K562 (cell line): Measurements from ENCODE around the gene C16orf78. TPM values are rescaled to one million over a fixed set of nuclear protein-coding genes. Genes with fewer than 3 reads are reported as not detected.

ENCODE experiments used
- ATAC-seq: fragments of 200-7000 bp; cut with Tn5 transposase; 3 replicates; pipeline ENCODE4 v1.9.1; 2020; ENCODE audit warnings: moderate library complexity
- BruUV-seq: library from RNA; stranded (reverse); fragments of 400-500 nt; replicated peaks from 2 replicates; lab custom pipeline; 2021; lab: Mats Ljungman, UMichigan
- CTCF ChIA-PET: fragments of 300-600 bp; formaldehyde crosslinking; extraction: SDS; loops from one replicate; lab custom pipeline; 2021; ENCODE audit warnings: low intra/inter-chr PET ratio; lab: Yijun Ruan, JAX
- POLR2A ChIA-PET: fragments of 300-600, 350-650 bp; sonication (Branson Sonifier 250); formaldehyde crosslinking; extraction: SDS; loops from one replicate; lab custom pipeline; 2021; ENCODE audit warnings: antibody characterized with exemption, inconsistent platforms; lab: Yijun Ruan, JAX
- DNase-seq, 4 experiments: peaks; one replicate each; pipeline versions ENCODE4 v3.0.0 to v3.0.0-alpha.2; 2011 to 2018; ENCODE audit warnings: low spot score in 3 of 4, mixed read lengths in 3 of 4; ENCODE audit errors: extremely low read depth in 1 of 4
- FAIRE-seq: peaks from 2 replicates; lab custom pipeline; 2011; peaks lifted over from hg19 to GRCh38; lab: Jason Lieb, UNC
- H2AFZ ChIP-seq: 2 replicates; pipeline ENCODE4 v1.6.0; 2011; ENCODE audit warnings: low read depth, low read length, control low read depth, inconsistent platforms
- H3K27ac ChIP-seq: fragments of 200-600 bp; 3 replicates; pipeline ENCODE4 v1.8.0; 2011; ENCODE audit warnings: low read depth, mild to moderate bottlenecking, control low read depth, inconsistent platforms, low read length, moderate library complexity, mixed read lengths; ENCODE audit errors: extremely low read depth
- H3K27me3 ChIP-seq, 2 experiments: fragments of 300-600 bp in 1 of 2; 2 replicates in 1 of 2; 3 replicates in 1 of 2; pipeline versions ENCODE4 v1.6.0 to v1.8.0; 2011; ENCODE audit warnings: inconsistent platforms in 2 of 2, low read length in 2 of 2, mild to moderate bottlenecking in 1 of 2, mixed read lengths in 1 of 2, moderate library complexity in 1 of 2; ENCODE audit not compliant: control insufficient read depth in 2 of 2, insufficient read depth in 2 of 2
- H3K36me3 ChIP-seq: fragments of 300-600 bp; 3 replicates; pipeline ENCODE4 v1.8.0; 2011; ENCODE audit warnings: mild to moderate bottlenecking, low read length, inconsistent platforms; ENCODE audit not compliant: control insufficient read depth, insufficient read depth
- H3K4me1 ChIP-seq, 2 experiments: fragments of 200-600 bp in 1 of 2; replicated peaks in 1 of 2; 2 replicates in 1 of 2; 3 replicates in 1 of 2; pipeline versions ENCODE4 v1.5.1 to v1.8.0; 2011; ENCODE audit warnings: inconsistent platforms in 2 of 2, low read length in 2 of 2, mild to moderate bottlenecking in 1 of 2, mixed read lengths in 1 of 2, moderate library complexity in 1 of 2; ENCODE audit not compliant: control insufficient read depth in 2 of 2, insufficient read depth in 2 of 2
- H3K4me2 ChIP-seq: 2 replicates; pipeline ENCODE4 v1.6.1; 2011; ENCODE audit warnings: low read length, control low read depth, inconsistent platforms, mixed read lengths; ENCODE audit not compliant: insufficient read depth
- H3K4me3 ChIP-seq: fragments of 200-600 bp; sonication (generic), shearing (Covaris generic); 2 replicates; pipeline ENCODE4 v1.5.1; 2016; ENCODE audit warnings: control low read depth, inconsistent platforms
- H3K79me2 ChIP-seq: fragments of 200-600 bp; 3 replicates; pipeline ENCODE4 v1.8.0; 2011; ENCODE audit warnings: low read length, inconsistent platforms; ENCODE audit not compliant: control insufficient read depth, insufficient read depth
- H3K9ac ChIP-seq, 2 experiments: 2 replicates each; pipeline versions ENCODE4 v1.6.0 to v1.6.1; 2011; ENCODE audit warnings: low read depth in 2 of 2, low read length in 2 of 2, control low read depth in 1 of 2, inconsistent platforms in 1 of 2, mild to moderate bottlenecking in 1 of 2, mixed read lengths in 1 of 2; ENCODE audit not compliant: insufficient read depth in 1 of 2
- H3K9me1 ChIP-seq: one replicate; pipeline ENCODE4 v1.6.0; 2011; ENCODE audit warnings: inconsistent platforms, mild to moderate bottlenecking, low read length, moderate library complexity; ENCODE audit not compliant: control insufficient read depth, insufficient read depth
- H3K9me3 ChIP-seq: replicated peaks from 2 replicates; pipeline ENCODE4 v1.5.1; 2011; ENCODE audit warnings: low read depth, low read length, inconsistent platforms; ENCODE audit not compliant: control insufficient read depth, insufficient read depth
- H4K20me1 ChIP-seq: replicated peaks from 2 replicates; pipeline ENCODE4 v1.6.1; 2011; ENCODE audit warnings: low read length, inconsistent platforms, mixed read lengths; ENCODE audit not compliant: control insufficient read depth, insufficient read depth
- ATF1 ChIP-seq, 2 experiments: fragments of 450-650 bp in 1 of 2; IDR thresholded peaks; 2 replicates each; pipeline ENCODE4 v1.6.1; 2016; ENCODE audit warnings: missing compliant biosample characterization in 1 of 2, missing genetic modification characterization in 1 of 2
- CEBPG ChIP-seq, 3 experiments: fragments of 200-800 bp in 1 of 3; sonication (Bioruptor generic) in 1 of 3; sonication (generic) in 1 of 3; formaldehyde crosslinking in 1 of 3; IDR thresholded peaks in 2 of 3; conservative IDR thresholded peaks in 1 of 3; 2 replicates each; pipeline versions ENCODE4 v1.6.1 to v1.8.0; 2016 to 2022; ENCODE audit warnings: missing compliant biosample characterization in 2 of 3, missing genetic modification characterization in 2 of 3, mild to moderate bottlenecking in 1 of 3, missing genetic modification reagents in 1 of 3
- ELK1 ChIP-seq: sonication (generic); formaldehyde crosslinking; IDR thresholded peaks from 2 replicates; pipeline ENCODE4 v1.8.1; 2022; ENCODE audit warnings: missing genetic modification reagents
- MTA1 ChIP-seq: fragments of 450-650 bp; IDR thresholded peaks from 2 replicates; pipeline ENCODE4 v1.6.1; 2017; ENCODE audit warnings: borderline replicate concordance
- NEUROD1 ChIP-seq: fragments of 150-350 bp; IDR thresholded peaks from 2 replicates; pipeline ENCODE4 v1.6.1; 2014; ENCODE audit warnings: borderline replicate concordance, low read length, low read depth; ENCODE audit not compliant: partially characterized antibody
- PREB ChIP-seq: sonication (generic); formaldehyde crosslinking; IDR thresholded peaks from 2 replicates; pipeline ENCODE4 v1.8.1; 2023; ENCODE audit warnings: mild to moderate bottlenecking, missing genetic modification reagents
- YBX1 ChIP-seq: fragments of 450-650 bp; IDR thresholded peaks from 2 replicates; pipeline ENCODE4 v1.7.1; 2016; ENCODE audit warnings: mild to moderate bottlenecking
- ZNF407 ChIP-seq: fragments of 450-650 bp; IDR thresholded peaks from 2 replicates; pipeline ENCODE4 v1.6.1; 2016; ENCODE audit warnings: low read depth
- WGBS: fragments of 100-300 bp; shearing (Covaris generic); methylation state at CpG from one replicate; pipeline ENCODE4 v1.1.6; 2016; ENCODE audit warnings: low coverage, mixed read lengths; ENCODE audit not compliant: insufficient coverage; ENCODE audit errors: missing lambda C conversion rate; 5-methylcytosine and 5-hydroxymethylcytosine counted together
- in situ Hi-C: fragments of 300-500 bp; cut with MboI; formaldehyde crosslinking; loops from 4 replicates; pipeline ENCODE4 v1.15.0; 2018; ENCODE audit warnings: inconsistent platforms, mixed read lengths
- intact Hi-C: fragments of 100-400 bp; cut with micrococcal nuclease; formaldehyde crosslinking; loops from 2 replicates; pipeline ENCODE4 v1.14.2; 2022
- polyA plus RNA-seq, 8 experiments: library from polyadenylated mRNA; depleted of rRNA in 4 of 8; stranded (reverse) in 5 of 8; unstranded in 3 of 8; fragments of >200 nt; fragmentation: Nextera tagmentation in 2 of 8; fragmentation: Illumina TruSeq in 1 of 8; extraction: Ambion mirVana in 2 of 8; extraction: Trizol in 1 of 8; gene quantifications; 2 replicates each; pipeline versions ENCODE4 v1.2.1 to v1.2.3, GENCODE V29; 2011 to 2014; ENCODE audit warnings: inconsistent platforms in 1 of 8, missing spikeins in 1 of 8
- total RNA-seq, 7 experiments: library from RNA; depleted of rRNA in 6 of 7; stranded (reverse); fragments of >200 nt in 6 of 7; fragmentation: Illumina TruSeq in 2 of 7; extraction: Trizol in 2 of 7; gene quantifications; 2 replicates each; pipeline versions ENCODE4 v1.2.1 to v1.2.3, GENCODE V29; 2011 to 2021; ENCODE audit warnings: low replicate concordance in 1 of 7
- TF ChIP-seq, protein P1 (sequence below): sonication (generic); formaldehyde crosslinking; IDR thresholded peaks from 2 replicates; pipeline ENCODE4 v1.8.1; 2023; ENCODE audit warnings: mild to moderate bottlenecking, missing genetic modification reagents

The C16orf78 gene
- total and polyA plus RNA-seq, 9 of the 15 experiments (the other 6 are each of a cell fraction or from before 2014, with no cell fraction given): not detected

GRCh38 chr16:49340466-49340865, 33.1 kb upstream of the C16orf78 start:
- FAIRE-seq (no peak), ATAC-seq (no peak), DNase-seq (no peak)
- Histone ChIP-seq H3K4me2 (no peak overlapping the region), H3K27me3 (peaks cover 0 to 4% of the 10 kb centered on the region in 2 experiments; a peak in 1 of 5 replicates), H3K27ac (no peak overlapping the region), H3K4me1 (no peaks in the 10 kb centered on the region; a peak in 1 of 5 replicates), H3K9ac (no peak overlapping the region), H4K20me1 (no peaks in the 10 kb centered on the region; the same call in 1 of the 2 replicates), H3K9me1 (no peaks in the 10 kb centered on the region), H2AFZ (no peak overlapping the region), H3K79me2 (no peaks in the 10 kb centered on the region), H3K9me3 (no peaks in the 10 kb centered on the region), H3K36me3 (no peaks in the 10 kb centered on the region), H3K4me3 (no peak overlapping the region)
- BruUV-seq: no TSS peak
- ChIA-PET CTCF (no interaction called here), POLR2A (no interaction called here)
- WGBS: 1% methylated on average over 9 of the region's 9 CpGs
- in situ Hi-C loops (loop anchor here (10.0 kb wide), 1 partner anchor 646 kb away; no protein-coding TSS in a partner anchor), intact Hi-C loops (no loop called here)
- TF ChIP-seq MTA1 (no peak), ATF1 (CRISPR knock-in tag; IDR thresholded peaks at IDR 0.05) (no peak), ATF1 (tag; IDR thresholded peaks at IDR 0.05) (no peak), ELK1 (CRISPR knock-in tag) (no peak), CEBPG (CRISPR knock-in tag; IDR thresholded peaks at IDR 0.05) (no peak), CEBPG (tag; conservative IDR thresholded peaks at IDR 0.05 in 1 of 2, IDR thresholded peaks at IDR 0.05 in 1 of 2) (no peak), ZNF407 (no peak), YBX1 (no peak), NEUROD1 (no peak), PREB (CRISPR knock-in tag) (no peak)
- TF ChIP-seq, protein P1, sequence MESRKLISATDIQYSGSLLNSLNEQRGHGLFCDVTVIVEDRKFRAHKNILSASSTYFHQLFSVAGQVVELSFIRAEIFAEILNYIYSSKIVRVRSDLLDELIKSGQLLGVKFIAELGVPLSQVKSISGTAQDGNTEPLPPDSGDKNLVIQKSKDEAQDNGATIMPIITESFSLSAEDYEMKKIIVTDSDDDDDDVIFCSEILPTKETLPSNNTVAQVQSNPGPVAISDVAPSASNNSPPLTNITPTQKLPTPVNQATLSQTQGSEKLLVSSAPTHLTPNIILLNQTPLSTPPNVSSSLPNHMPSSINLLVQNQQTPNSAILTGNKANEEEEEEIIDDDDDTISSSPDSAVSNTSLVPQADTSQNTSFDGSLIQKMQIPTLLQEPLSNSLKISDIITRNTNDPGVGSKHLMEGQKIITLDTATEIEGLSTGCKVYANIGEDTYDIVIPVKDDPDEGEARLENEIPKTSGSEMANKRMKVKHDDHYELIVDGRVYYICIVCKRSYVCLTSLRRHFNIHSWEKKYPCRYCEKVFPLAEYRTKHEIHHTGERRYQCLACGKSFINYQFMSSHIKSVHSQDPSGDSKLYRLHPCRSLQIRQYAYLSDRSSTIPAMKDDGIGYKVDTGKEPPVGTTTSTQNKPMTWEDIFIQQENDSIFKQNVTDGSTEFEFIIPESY (CRISPR knock-in tag): no peak
